GM19025 (cell line): ENCODE data around the gene ARL8B.

Experiments
- ATAC-seq: cut with Tn5 transposase; IDR thresholded peaks from one replicate; pipeline ENCODE4 v1.9.1; 2021; ENCODE audit warnings: mild to moderate bottlenecking, low read depth, moderate library complexity; ENCODE audit not compliant: unreplicated experiment

The ARL8B gene

GRCh38 chr3:5198986-5199731 is 77.1 kb downstream of the ARL8B start:
- ATAC-seq: no peak

GRCh38 chr3:5201536-5201935 is 79.4 kb downstream of the ARL8B start:
- ATAC-seq: no peak

- ATAC-seq: no peak
These were observed 80.1 kb downstream of the ARL8B start for GRCh38 chr3:5202222-5202621.

GRCh38 chr3:5205165-5205941 is 83.3 kb downstream of the ARL8B start:
- ATAC-seq: peak; percentile 99

GRCh38 chr3:5210926-5211325 is 88.8 kb downstream of the ARL8B start:
- no peak for ATAC-seq

- ATAC-seq: no peak
These were observed 90.8 kb downstream of the ARL8B start for GRCh38 chr3:5212628-5213573.

- no peak for ATAC-seq
These were observed 91.5 kb downstream of the ARL8B start for GRCh38 chr3:5213574-5213966.

GRCh38 chr3:5214352-5214751 is 92.3 kb downstream of the ARL8B start:
- no peak for ATAC-seq

- no peak for ATAC-seq
These were observed 95.9 kb downstream of the ARL8B start for GRCh38 chr3:5217824-5218595.

- ATAC-seq: no peak
These were observed 96.7 kb downstream of the ARL8B start for GRCh38 chr3:5218815-5219214.

GRCh38 chr3:5219216-5219615 is 97.1 kb downstream of the ARL8B start:
- ATAC-seq: no peak

- no peak for ATAC-seq
These were observed 98.1 kb downstream of the ARL8B start for GRCh38 chr3:5220193-5220592.

GRCh38 chr3:5220667-5221431 is 98.8 kb downstream of the ARL8B start:
- ATAC-seq: no peak

- ATAC-seq: no peak
These were observed 99.6 kb downstream of the ARL8B start for GRCh38 chr3:5221701-5222100.

- ATAC-seq: no peak
These were observed 100.4 kb downstream of the ARL8B start for GRCh38 chr3:5222283-5223005.

GRCh38 chr3:5226783-5227182 is 104.7 kb downstream of the ARL8B start:
- no peak for ATAC-seq

- no peak for ATAC-seq
These were observed 105.7 kb downstream of the ARL8B start for GRCh38 chr3:5227812-5228211.

GRCh38 chr3:5229414-5229813 is 107.3 kb downstream of the ARL8B start:
- ATAC-seq: no peak
